Neuronal stem cell (in vitro differentiated cells): ENCODE data around the gene SMOC2.

Experiments used
- DNase-seq: peaks from one replicate; pipeline ENCODE4 v3.0.0-alpha.2; 2013; ENCODE audit warnings: low spot score
- H2AFZ ChIP-seq: one replicate; pipeline ENCODE4 v1.6.1; 2013; ENCODE audit warnings: mild to moderate bottlenecking, low read length, inconsistent platforms
- H2AK5ac ChIP-seq: 2 replicates; pipeline ENCODE4 v1.6.1; 2013; ENCODE audit warnings: low read depth, mild to moderate bottlenecking, inconsistent platforms, low read length, moderate library complexity, mixed read lengths
- H2BK120ac ChIP-seq: 2 replicates; pipeline ENCODE4 v1.6.1; 2013; ENCODE audit warnings: low read depth, mild to moderate bottlenecking, inconsistent platforms, low read length, moderate library complexity, mixed read lengths
- H2BK12ac ChIP-seq: one replicate; pipeline ENCODE4 v1.6.1; 2013; ENCODE audit warnings: low read length, inconsistent platforms
- H2BK15ac ChIP-seq: 2 replicates; pipeline ENCODE4 v1.6.1; 2013; ENCODE audit warnings: mild to moderate bottlenecking, low read length, inconsistent platforms, mixed read lengths
- H2BK5ac ChIP-seq: one replicate; pipeline ENCODE4 v1.6.1; 2013; ENCODE audit warnings: inconsistent platforms, mild to moderate bottlenecking, low read length, moderate library complexity
- H3K14ac ChIP-seq: one replicate; pipeline ENCODE4 v1.6.1; 2013; ENCODE audit warnings: low read length, inconsistent platforms
- H3K18ac ChIP-seq: 2 replicates; pipeline ENCODE4 v1.6.1; 2013; ENCODE audit warnings: low read length, inconsistent platforms
- H3K23ac ChIP-seq: 2 replicates; pipeline ENCODE4 v1.6.1; 2013; ENCODE audit warnings: low read depth, mild to moderate bottlenecking, mixed read lengths, low read length, inconsistent platforms; ENCODE audit not compliant: poor library complexity
- H3K27ac ChIP-seq: replicated peaks from 3 replicates; pipeline ENCODE4 v1.5.1; 2013; ENCODE audit warnings: low read length, inconsistent platforms
- H3K27me3 ChIP-seq, 3 experiments: 2 replicates each; pipeline ENCODE4 v1.6.1; 2013; ENCODE audit warnings: low read length in 3 of 3, mild to moderate bottlenecking in 2 of 3, inconsistent platforms in 1 of 3, low read depth in 1 of 3, mixed read lengths in 1 of 3, moderate library complexity in 1 of 3; ENCODE audit not compliant: control insufficient read depth in 3 of 3, insufficient read depth in 3 of 3
- H3K36me3 ChIP-seq, 2 donors: replicated peaks in 1 of 2; 2 replicates each; pipeline ENCODE4 v1.6.1; 2013; ENCODE audit warnings: low read length in 2 of 2; ENCODE audit not compliant: control insufficient read depth in 2 of 2, insufficient read depth in 2 of 2
- H3K4ac ChIP-seq: 2 replicates; pipeline ENCODE4 v1.6.1; 2013; ENCODE audit warnings: inconsistent platforms, mild to moderate bottlenecking, low read length, moderate library complexity
- H3K4me1 ChIP-seq, 2 donors: 1 replicate in 1 of 2; 2 replicates in 1 of 2; pipeline ENCODE4 v1.6.1; 2013; ENCODE audit warnings: low read length in 2 of 2, low read depth in 1 of 2; ENCODE audit not compliant: control insufficient read depth in 2 of 2, insufficient read depth in 1 of 2
- H3K4me2 ChIP-seq: one replicate; pipeline ENCODE4 v1.6.1; 2013; ENCODE audit warnings: mild to moderate bottlenecking, low read length, inconsistent platforms; ENCODE audit not compliant: insufficient read depth, poor library complexity, severe bottlenecking
- H3K4me3 ChIP-seq, 2 donors: 2 replicates each; pipeline ENCODE4 v1.5.1; 2013; ENCODE audit warnings: low read length in 2 of 2, mild to moderate bottlenecking in 2 of 2, inconsistent platforms in 1 of 2, moderate library complexity in 1 of 2
- H3K79me1 ChIP-seq: one replicate; pipeline ENCODE4 v1.6.1; 2013; ENCODE audit warnings: low read depth, mild to moderate bottlenecking, inconsistent platforms, low read length, moderate library complexity
- H3K9ac ChIP-seq: one replicate; pipeline ENCODE4 v1.6.1; 2013; ENCODE audit warnings: mild to moderate bottlenecking, low read depth, low read length, inconsistent platforms; ENCODE audit not compliant: poor library complexity
- H3K9me3 ChIP-seq, 2 donors: replicated peaks in 1 of 2; 2 replicates each; pipeline versions ENCODE3 to v1.6.1; 2013; ENCODE audit warnings: low read length in 2 of 2, mild to moderate bottlenecking in 2 of 2, inconsistent platforms in 1 of 2, low read depth in 1 of 2, mixed read lengths in 1 of 2, moderate library complexity in 1 of 2; ENCODE audit not compliant: control insufficient read depth in 2 of 2, insufficient read depth in 1 of 2
- H4K8ac ChIP-seq: one replicate; pipeline ENCODE4 v1.6.1; 2013; ENCODE audit warnings: low read depth, mild to moderate bottlenecking, inconsistent platforms, low read length, moderate library complexity
- H4K91ac ChIP-seq: one replicate; pipeline ENCODE4 v1.6.1; 2013; ENCODE audit warnings: low read length, low read depth, mild to moderate bottlenecking, inconsistent platforms; ENCODE audit not compliant: poor library complexity
- WGBS, 2 donors: extraction: QIAGEN DNeasy Blood & Tissue Kit; methylation state at CpG; one replicate each; pipeline ENCODE4 v1.1.7; 2013; ENCODE audit warnings: missing lambda C conversion rate in 2 of 2, mixed read lengths in 1 of 2; ENCODE audit not compliant: insufficient read length in 2 of 2, insufficient replicate concordance in 1 of 2; ENCODE audit errors: extremely low coverage in 2 of 2; 5-methylcytosine and 5-hydroxymethylcytosine counted together

Gene SMOC2

GRCh38 chr6:168619560-168620314 lies 178.8 kb downstream of the SMOC2 start:
- WGBS, 2 donors: no CpG with 5 or more reads among the region's 19 CpGs
- H3K4me3 ChIP-seq: peak overlapping the region in 1 of 2 donors; percentile 14
- no peak overlapping the region for H2BK5ac ChIP-seq
- no peak for DNase-seq
- no peak overlapping the region for H3K4me2 ChIP-seq
- no peaks in the 10 kb centered on the region for H3K27me3 ChIP-seq
- H3K27ac ChIP-seq: no peak overlapping the region
- no peaks in the 10 kb centered on the region for H3K36me3 ChIP-seq
- H3K23ac ChIP-seq: peak overlapping the region; percentile 14
- no peak overlapping the region for H3K9ac ChIP-seq
- H3K14ac ChIP-seq: no peak overlapping the region
- no peak overlapping the region for H4K91ac ChIP-seq
- H3K18ac ChIP-seq: peak overlapping the region; percentile 7
- no peak overlapping the region for H2AK5ac ChIP-seq
- peaks cover 0 to 2% of the 10 kb centered on the region in 2 donors for H3K9me3 ChIP-seq
- H3K4me1 ChIP-seq: no peaks in the 10 kb centered on the region
- no peak overlapping the region for H4K8ac ChIP-seq
- H2AFZ ChIP-seq: peak overlapping the region; percentile 53
- no peaks in the 10 kb centered on the region for H3K79me1 ChIP-seq
- H2BK12ac ChIP-seq: peak overlapping the region; percentile 14
- no peak overlapping the region for H2BK15ac ChIP-seq
- no peak overlapping the region for H3K4ac ChIP-seq
- H2BK120ac ChIP-seq: no peak overlapping the region

- Histone ChIP-seq H3K9me3 (peaks cover 0 to 2% of the 10 kb centered on the region in 2 donors), H2BK5ac (no peak overlapping the region), H3K27me3 (no peaks in the 10 kb centered on the region), H4K8ac (no peak overlapping the region), H2BK12ac (no peak overlapping the region), H3K4me1 (peaks cover 0 to 7% of the 10 kb centered on the region in 2 donors), H3K18ac (no peak overlapping the region), H2AFZ (no peak overlapping the region), H3K4ac (no peak overlapping the region), H2BK120ac (no peak overlapping the region), H2AK5ac (no peak overlapping the region), H3K4me3 (no peak overlapping the region), H3K14ac (no peak overlapping the region), H3K4me2 (no peak overlapping the region), H3K23ac (no peak overlapping the region), H3K9ac (no peak overlapping the region), H3K27ac (no peak overlapping the region), H2BK15ac (no peak overlapping the region), H4K91ac (no peak overlapping the region), H3K36me3 (no peaks in the 10 kb centered on the region), H3K79me1 (no peaks in the 10 kb centered on the region)
- WGBS, 2 donors: no CpG with 5 or more reads among the region's 6 CpGs
- no peak for DNase-seq
Observed at GRCh38 chr6:168620578-168620977, 179.6 kb downstream of the SMOC2 start.

- Histone ChIP-seq H3K4ac (no peak overlapping the region), H3K9me3 (no peaks in the 10 kb centered on the region), H3K18ac (peak overlapping the region; percentile 54), H3K9ac (no peak overlapping the region), H3K4me3 (no peak overlapping the region), H3K4me1 (peaks cover 5 to 14% of the 10 kb centered on the region in 2 donors), H3K14ac (no peak overlapping the region), H2AFZ (no peak overlapping the region), H2AK5ac (peak overlapping the region; percentile 57), H3K79me1 (no peaks in the 10 kb centered on the region), H2BK120ac (no peak overlapping the region), H2BK15ac (no peak overlapping the region), H3K23ac (no peak overlapping the region), H3K36me3 (no peaks in the 10 kb centered on the region), H4K8ac (no peak overlapping the region), H3K27ac (no peak overlapping the region), H3K4me2 (no peak overlapping the region), H2BK5ac (no peak overlapping the region), H4K91ac (no peak overlapping the region), H3K27me3 (no peaks in the 10 kb centered on the region), H2BK12ac (peak overlapping the region; percentile 91)
- WGBS, 2 donors: no CpG with 5 or more reads among the region's 13 CpGs
- no peak for DNase-seq
Observed at GRCh38 chr6:168623736-168624135, 182.8 kb downstream of the SMOC2 start.

- H4K91ac ChIP-seq: no peak overlapping the region
- no peak overlapping the region for H4K8ac ChIP-seq
- no peak overlapping the region for H3K4ac ChIP-seq
- DNase-seq: no peak
- no peak overlapping the region for H2BK15ac ChIP-seq
- H3K9me3 ChIP-seq: no peaks in the 10 kb centered on the region
- no peaks in the 10 kb centered on the region for H3K27me3 ChIP-seq
- H2BK5ac ChIP-seq: no peak overlapping the region
- H3K4me1 ChIP-seq: peaks cover 5 to 14% of the 10 kb centered on the region in 2 donors
- WGBS, 2 donors: no CpG with 5 or more reads among the region's 2 CpGs
- H3K36me3 ChIP-seq: no peaks in the 10 kb centered on the region
- H3K27ac ChIP-seq: no peak overlapping the region
- H3K79me1 ChIP-seq: no peaks in the 10 kb centered on the region
- no peak overlapping the region for H2BK120ac ChIP-seq
- H2AK5ac ChIP-seq: no peak overlapping the region
- H3K14ac ChIP-seq: no peak overlapping the region
- no peak overlapping the region for H3K9ac ChIP-seq
- peak overlapping the region in 1 of 2 donors; percentile 33 for H3K4me3 ChIP-seq
- H2BK12ac ChIP-seq: no peak overlapping the region
- no peak overlapping the region for H2AFZ ChIP-seq
- H3K4me2 ChIP-seq: no peak overlapping the region
- no peak overlapping the region for H3K18ac ChIP-seq
- H3K23ac ChIP-seq: no peak overlapping the region
Observed at GRCh38 chr6:168624540-168624939, 183.6 kb downstream of the SMOC2 start.
